DMS114 treated with DMSO at 0.1 percent for 48 hours (cell line): ENCODE data around the gene AP5S1.
"Not testable (repeated sequence)": the region's sequence is repeated elsewhere in the genome, so short reads cannot be mapped to it uniquely, and the experiment has no call there.

ENCODE experiments used
- DNase-seq: peaks from one replicate; lab custom pipeline; 2025; ENCODE audit not compliant: unreplicated experiment; lab: John Stamatoyannopoulos, UW

AP5S1 gene

DNA sequence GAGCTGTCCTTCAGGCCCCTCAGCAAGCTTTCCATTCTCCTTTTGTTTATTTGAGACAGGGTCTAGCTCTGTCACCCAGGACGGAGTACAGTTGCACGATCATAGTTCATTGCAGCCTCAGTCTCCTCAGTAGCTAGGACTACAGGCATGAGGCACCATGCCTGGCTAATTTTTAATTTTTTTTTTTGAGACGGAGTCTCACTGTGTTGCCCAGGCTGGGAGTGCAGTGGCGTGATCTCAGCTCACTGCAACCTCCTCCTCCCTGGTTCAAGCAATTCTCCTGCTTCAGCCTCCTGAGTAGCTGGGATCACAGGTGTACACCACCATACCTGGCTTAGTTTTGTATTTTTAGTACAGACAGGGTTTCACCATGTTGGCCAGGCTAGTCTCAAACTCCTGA, 31.1 kb upstream of the AP5S1 start:
- not testable (repeated sequence) for DNase-seq

GRCh38 chr20:3794168-3794567, 26.2 kb upstream of the AP5S1 start:
- not testable (repeated sequence) for DNase-seq

- DNase-seq, result no peak
Measured at GRCh38 chr20:3794701-3795420, 25.5 kb upstream of the AP5S1 start.

DNA sequence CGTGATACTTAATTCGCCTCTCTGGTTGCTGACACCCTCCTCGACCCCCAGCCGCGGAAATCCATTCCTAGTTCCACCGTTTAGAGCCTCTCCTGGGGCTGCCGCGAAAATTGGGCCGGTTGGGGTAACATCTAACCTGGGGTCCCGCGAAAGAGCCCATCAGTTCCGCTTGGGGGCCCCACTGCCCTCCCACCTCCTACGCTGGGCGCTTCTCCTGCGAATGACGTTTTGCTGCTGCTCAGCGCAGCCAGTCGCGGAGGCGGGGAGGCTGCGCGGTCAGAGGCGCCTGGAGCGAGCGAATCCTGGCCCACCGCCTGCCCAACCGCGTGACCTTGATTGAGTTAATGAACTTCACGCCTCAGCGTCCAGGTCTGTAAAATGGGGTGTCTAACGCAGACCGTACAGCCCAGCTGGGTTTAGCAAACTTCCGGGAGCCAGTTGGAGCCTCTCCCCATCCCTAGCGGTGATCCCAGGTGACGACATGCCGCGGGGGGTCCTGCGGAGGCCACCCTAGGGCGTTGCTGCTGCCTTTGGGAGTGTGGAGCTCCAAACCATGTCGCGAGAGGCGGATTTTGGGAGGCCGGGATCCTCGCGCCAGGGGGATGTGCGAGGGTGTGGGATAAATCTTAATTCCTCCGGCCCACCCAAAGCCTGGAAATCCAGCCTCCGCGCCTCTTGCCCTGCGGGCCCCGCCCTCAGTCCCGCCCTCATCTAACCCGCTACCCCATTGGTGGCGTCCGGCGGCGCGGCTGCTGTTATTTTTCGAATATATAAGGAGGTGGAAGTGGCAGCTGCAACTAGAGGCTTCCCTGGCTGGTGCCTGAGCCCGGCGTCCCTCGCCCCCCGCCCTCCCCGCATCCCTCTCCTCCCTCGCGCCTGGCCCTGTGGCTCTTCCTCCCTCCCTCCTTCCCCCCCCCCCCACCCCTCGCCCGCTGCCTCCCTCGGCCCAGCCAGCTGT, 24.6 kb upstream of the AP5S1 start, which contains the start of gene CDC25B:
Gene CDC25B, plus strand, starts transcription at position 800 of the 958 bp plus-strand sequence. CDS start 222 bp downstream, outside the sequence.
- peak; percentile 74 for DNase-seq

GRCh38 chr20:3796477-3797225, 23.7 kb upstream of the AP5S1 start:
- no peak for DNase-seq

- no peak for DNase-seq
Measured at GRCh38 chr20:3797226-3797545, 23.2 kb upstream of the AP5S1 start.

GRCh38 chr20:3797592-3798372, 22.6 kb upstream of the AP5S1 start:
- DNase-seq, result no peak

DNA sequence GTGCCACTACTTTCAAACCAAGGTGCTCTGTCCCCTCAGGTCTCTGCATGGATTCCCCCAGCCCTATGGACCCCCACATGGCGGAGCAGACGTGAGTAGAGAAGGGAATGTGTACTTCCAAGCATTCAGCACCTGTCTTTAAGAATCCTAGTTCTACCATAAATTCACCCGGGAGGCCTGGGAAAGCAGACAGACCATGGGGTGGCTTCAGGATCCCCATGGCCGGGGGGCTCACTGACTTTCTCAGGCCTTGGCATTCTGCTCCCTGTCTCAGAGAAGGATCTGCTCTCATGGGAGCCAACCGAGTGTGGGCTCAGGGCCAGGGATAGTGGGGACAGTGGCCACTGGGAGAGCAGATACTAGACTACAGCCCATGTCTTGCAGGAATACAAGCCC, 22.0 kb upstream of the AP5S1 start:
- DNase-seq, result no peak

- DNase-seq, result no peak
Measured at GRCh38 chr20:3798908-3799248, 21.5 kb upstream of the AP5S1 start.

DNA sequence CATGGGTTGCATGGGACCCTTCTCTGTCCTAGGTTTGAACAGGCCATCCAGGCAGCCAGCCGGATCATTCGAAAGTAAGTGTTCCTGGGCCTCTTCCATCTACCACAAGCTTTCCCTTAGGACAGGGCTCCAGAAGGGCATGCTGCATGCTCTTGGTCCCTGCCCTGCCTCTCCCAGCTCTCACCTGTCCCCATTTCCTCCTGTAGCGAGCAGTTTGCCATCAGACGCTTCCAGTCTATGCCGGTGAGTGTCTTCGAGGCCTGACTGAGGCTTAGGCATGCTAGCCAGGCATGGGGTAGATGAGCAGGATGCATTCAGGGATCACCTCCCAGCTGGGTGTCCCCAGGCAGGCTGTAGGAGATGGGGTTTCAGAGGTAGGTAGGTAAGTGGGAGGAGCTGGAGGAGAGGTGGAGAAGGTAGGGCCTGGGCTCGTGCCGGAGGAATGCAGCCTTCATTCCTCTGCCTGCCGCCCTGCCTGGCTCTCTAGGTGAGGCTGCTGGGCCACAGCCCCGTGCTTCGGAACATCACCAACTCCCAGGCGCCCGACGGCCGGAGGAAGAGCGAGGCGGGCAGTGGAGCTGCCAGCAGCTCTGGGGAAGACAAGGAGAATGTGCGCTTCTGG, 20.0 kb upstream of the AP5S1 start:
- DNase-seq, result no peak

DNA sequence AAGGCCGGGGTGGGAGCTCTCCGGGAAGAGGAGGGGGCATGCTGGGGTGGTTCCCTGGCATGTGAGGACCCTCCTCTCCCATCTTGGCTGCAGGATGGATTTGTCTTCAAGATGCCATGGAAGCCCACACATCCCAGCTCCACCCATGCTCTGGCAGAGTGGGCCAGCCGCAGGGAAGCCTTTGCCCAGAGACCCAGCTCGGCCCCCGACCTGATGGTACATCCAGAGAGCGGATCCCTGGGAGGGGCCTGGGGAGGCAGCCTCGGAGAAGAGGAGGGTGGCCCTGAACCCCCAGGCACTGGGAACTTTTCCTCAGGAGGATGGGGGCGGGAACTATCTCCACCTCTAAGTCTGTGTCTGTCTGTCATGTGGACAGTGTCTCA, 19.5 kb upstream of the AP5S1 start:
- DNase-seq, result no peak

- no peak for DNase-seq
Measured at GRCh38 chr20:3801299-3801698, 19.0 kb upstream of the AP5S1 start.

GRCh38 chr20:3801846-3802245, 18.5 kb upstream of the AP5S1 start:
- DNase-seq, result no peak

DNA sequence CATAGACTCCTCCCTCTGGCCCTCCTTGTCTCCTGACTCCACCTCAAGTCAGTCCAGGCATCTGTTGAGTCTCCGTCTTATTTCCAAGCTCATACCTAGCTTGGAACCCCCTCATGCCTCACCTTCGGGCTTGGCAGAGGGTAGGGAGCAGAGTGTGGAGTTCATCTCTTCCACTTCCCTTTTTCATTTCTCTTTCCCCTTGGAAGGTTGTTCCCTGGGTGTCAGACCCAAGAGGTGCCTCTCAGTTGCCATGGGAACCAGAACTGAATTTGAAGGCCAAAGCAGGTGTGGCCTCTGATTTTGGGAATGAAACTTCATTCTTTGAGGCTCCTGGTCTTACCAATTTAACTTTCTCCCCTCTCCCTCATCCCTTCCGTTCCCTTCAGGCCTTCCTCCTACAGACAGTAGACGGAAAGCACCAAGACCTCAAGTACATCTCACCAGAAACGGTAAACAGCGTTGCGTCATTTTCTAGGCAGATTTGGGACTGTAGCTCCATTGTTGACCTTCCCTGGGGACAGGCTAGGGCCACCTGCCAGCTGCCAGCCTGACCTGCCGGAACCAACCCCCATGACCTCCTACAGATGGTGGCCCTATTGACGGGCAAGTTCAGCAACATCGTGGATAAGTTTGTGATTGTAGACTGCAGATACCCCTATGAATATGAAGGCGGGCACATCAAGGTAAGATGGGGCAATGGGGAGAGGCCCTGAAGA, 17.7 kb upstream of the AP5S1 start:
- DNase-seq, result no peak

GRCh38 chr20:3803289-3803688, 17.1 kb upstream of the AP5S1 start:
- DNase-seq, result no peak

GRCh38 chr20:3803854-3804253, 16.5 kb upstream of the AP5S1 start:
- DNase-seq, result no peak

GRCh38 chr20:3804254-3804751, 16.0 kb upstream of the AP5S1 start:
- DNase-seq, result no peak

GRCh38 chr20:3804781-3805180, 15.6 kb upstream of the AP5S1 start:
- DNase-seq, result no peak

DNA sequence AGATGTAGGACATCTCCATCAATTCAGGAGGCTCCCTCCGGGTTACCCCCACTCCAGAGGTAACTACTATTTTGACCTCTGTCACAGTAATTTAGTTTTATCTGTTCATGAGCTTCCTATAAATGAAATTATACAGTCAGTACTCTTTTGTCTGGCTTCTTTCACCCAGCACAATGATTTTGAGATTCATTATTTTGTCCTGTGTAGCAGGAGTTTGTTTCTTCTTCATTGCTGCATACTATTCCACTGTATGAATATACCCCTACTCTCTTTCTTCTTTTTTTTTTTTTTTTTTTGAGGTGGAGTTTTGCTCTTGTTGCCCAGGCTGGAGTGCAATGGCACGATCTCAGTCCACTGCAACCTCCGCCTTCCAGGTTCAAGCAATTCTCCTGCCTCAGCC, 11.8 kb upstream of the AP5S1 start:
- no peak for DNase-seq
